ENCODE results near the gene RPS17. TPM values are rescaled to one million over a fixed set of nuclear protein-coding genes. Genes with fewer than 3 reads are reported as not detected.

The RPS17 gene
- total RNA-seq: 800 TPM
- long read RNA-seq, transcript RPS17-210 (5 exons, 488 nt): major isoform, 182 of 183 reads
- long read RNA-seq, partial matches to known transcripts: 0 of 183 reads
- long read RNA-seq, other reads (novel, unspliced or antisense): 0 of 183 reads

DNA sequence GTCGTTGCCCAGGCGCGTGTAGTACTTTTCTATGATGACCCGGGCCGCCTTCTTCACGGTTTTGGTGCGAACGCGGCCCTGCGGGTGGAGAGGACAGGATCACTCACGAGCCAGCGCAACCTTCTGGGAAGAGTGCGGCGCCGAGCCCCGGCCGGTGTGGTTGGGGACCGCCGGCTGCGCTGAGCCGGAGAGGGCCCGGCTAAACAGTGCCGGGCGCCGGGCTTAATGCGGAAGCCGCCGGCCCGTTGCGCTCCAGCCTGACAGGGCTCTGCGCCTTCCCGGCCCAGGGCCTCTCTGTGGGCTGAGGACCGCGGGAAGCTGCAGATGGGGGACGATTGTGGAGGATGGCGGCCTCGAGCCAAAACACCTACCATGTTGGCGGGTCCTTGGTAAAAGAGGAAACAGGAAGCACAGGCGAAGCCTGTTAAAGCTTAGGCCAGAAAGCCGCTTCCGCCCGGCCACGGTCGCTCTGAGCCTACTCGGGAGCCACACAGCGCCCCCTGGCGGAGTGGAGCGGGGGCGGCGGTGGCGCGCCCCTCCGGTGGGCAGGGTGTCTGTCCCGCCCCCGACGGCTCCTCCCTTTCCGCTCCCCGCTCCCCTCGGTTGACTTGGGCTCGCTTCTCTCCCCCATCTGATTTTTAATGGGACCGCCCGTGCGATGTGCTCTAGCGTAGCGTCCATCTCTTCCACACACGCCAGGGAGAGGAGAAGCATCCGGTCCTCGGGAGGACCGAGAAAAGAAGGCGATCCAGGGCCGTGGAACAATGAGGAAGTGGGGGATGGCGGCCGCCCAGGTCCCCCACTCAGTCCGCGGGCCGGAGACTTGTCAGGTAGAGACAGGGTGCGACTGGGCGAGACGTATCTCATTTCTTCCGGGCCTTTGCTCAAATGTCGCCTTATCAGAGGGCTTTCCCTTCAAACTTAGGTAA is at the start of gene RPS17:
TSS of gene RPS17 (minus strand) at position 403 of the 929 bp plus-strand sequence. CDS start at position 374, 29 bp downstream.
- peaks cover 54% of the 10 kb centered on the region for H3K4me1 ChIP-seq
- no peaks in the 10 kb centered on the region for H3K9me3 ChIP-seq (replicated peaks)
- H3K27me3 ChIP-seq (ENCODE audit: low read depth): no peaks in the 10 kb centered on the region
- peak within 1 kb of the TSS; percentile 81 for H3K4me3 ChIP-seq
- intact Hi-C loops (cut with micrococcal nuclease): no loop called here
- peak within 1 kb of the TSS; percentile 90 for H3K27ac ChIP-seq (replicated peaks)
- TF ChIP-seq, protein P1, sequence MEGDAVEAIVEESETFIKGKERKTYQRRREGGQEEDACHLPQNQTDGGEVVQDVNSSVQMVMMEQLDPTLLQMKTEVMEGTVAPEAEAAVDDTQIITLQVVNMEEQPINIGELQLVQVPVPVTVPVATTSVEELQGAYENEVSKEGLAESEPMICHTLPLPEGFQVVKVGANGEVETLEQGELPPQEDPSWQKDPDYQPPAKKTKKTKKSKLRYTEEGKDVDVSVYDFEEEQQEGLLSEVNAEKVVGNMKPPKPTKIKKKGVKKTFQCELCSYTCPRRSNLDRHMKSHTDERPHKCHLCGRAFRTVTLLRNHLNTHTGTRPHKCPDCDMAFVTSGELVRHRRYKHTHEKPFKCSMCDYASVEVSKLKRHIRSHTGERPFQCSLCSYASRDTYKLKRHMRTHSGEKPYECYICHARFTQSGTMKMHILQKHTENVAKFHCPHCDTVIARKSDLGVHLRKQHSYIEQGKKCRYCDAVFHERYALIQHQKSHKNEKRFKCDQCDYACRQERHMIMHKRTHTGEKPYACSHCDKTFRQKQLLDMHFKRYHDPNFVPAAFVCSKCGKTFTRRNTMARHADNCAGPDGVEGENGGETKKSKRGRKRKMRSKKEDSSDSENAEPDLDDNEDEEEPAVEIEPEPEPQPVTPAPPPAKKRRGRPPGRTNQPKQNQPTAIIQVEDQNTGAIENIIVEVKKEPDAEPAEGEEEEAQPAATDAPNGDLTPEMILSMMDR (IDR thresholded peaks at IDR 0.05; ENCODE audit: borderline replicate concordance): peak; percentile 100
- peaks cover 37% of the 10 kb centered on the region for H3K36me3 ChIP-seq
- DNase-seq: peak; percentile 97

GRCh38 chr15:82587805-82588204 is 47.5 kb upstream of the RPS17 start:
- DNase-seq: no peak
- no peaks in the 10 kb centered on the region for H3K36me3 ChIP-seq
- peaks cover 50% of the 10 kb centered on the region for H3K27me3 ChIP-seq (ENCODE audit: low read depth)
- TF ChIP-seq, protein P1 (IDR thresholded peaks at IDR 0.05; ENCODE audit: borderline replicate concordance): no peak
- no peak overlapping the region for H3K27ac ChIP-seq (replicated peaks)
- intact Hi-C loops (cut with micrococcal nuclease): no loop called here
- no peaks in the 10 kb centered on the region for H3K4me1 ChIP-seq
- no peaks in the 10 kb centered on the region for H3K9me3 ChIP-seq (replicated peaks)
- no peak overlapping the region for H3K4me3 ChIP-seq

DNA sequence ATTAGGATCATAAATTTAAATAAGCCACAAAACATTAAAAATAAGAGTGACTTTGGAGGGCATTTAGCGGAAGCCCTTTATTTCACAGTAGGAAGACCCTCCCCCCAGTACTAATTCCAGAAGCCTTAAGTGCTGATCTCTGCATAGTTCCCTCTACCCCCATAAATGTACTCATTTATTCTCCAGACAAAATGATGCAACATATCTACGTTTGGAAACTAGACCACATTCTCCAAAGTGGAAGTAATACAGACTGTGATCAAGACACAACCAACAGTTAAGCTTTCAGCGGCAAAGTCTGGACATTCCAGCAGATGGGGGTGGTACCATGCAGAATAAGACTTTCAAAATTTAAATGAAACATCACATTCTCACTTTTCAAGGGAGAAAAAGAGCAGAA is 44.8 kb upstream of the RPS17 start:
- Histone ChIP-seq H3K4me1 (no peaks in the 10 kb centered on the region), H3K9me3 (replicated peaks) (no peaks in the 10 kb centered on the region), H3K36me3 (no peaks in the 10 kb centered on the region), H3K4me3 (no peak overlapping the region), H3K27me3 (ENCODE audit: low read depth) (peaks cover 37% of the 10 kb centered on the region), H3K27ac (replicated peaks) (no peak overlapping the region)
- intact Hi-C loops (cut with micrococcal nuclease): no loop called here
- DNase-seq: no peak
- TF ChIP-seq, protein P1 (IDR thresholded peaks at IDR 0.05; ENCODE audit: borderline replicate concordance): no peak

DNA sequence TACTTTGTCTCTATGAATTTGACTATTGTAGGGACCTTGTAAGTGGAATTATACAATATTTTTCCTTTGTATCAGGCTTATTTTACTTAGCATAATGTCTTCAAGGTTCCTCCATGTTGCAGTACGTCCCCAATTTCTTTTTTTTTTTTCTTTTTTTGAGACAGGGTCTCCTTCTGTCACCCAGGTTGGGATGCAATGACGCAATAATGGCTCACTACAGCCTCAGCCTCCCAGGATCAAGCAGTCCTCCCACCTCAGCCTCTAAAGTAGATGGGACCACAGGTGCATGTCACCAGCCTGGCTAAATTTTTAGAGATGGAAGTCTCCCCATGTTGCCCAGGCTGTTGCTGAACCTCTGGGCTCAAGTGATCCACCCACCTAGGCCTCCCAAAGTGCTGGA is 40.5 kb upstream of the RPS17 start:
- H3K27ac ChIP-seq (replicated peaks): no peak overlapping the region
- intact Hi-C loops (cut with micrococcal nuclease): no loop called here

DNA sequence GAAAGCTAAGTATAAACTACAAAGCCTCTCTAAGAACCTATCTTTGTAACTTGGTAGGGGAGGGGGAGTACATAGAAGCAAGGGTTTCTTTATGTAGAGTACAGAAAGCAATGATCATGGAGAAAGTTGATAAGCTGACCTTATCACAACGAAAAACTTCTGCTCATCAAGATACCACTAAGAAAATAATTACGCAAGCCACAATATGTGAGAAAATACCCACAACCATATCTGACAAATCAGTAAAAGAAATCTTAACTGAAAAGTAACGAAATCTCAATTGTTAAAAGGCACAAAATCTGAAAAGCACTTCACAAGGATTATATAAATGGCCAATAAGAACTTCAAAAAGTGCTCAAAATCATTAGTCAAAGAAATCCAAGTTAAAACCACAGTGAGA is 35.1 kb upstream of the RPS17 start:
- intact Hi-C loops (cut with micrococcal nuclease): no loop called here
- DNase-seq: no peak
- TF ChIP-seq, protein P1 (IDR thresholded peaks at IDR 0.05; ENCODE audit: borderline replicate concordance): no peak
- Histone ChIP-seq H3K9me3 (replicated peaks) (no peaks in the 10 kb centered on the region), H3K27ac (replicated peaks) (no peak overlapping the region), H3K27me3 (ENCODE audit: low read depth) (peaks cover 6% of the 10 kb centered on the region), H3K4me1 (peaks cover 9% of the 10 kb centered on the region), H3K36me3 (no peaks in the 10 kb centered on the region), H3K4me3 (no peak overlapping the region)

More for the DNA sequence above, 40.5 kb upstream of the RPS17 start:
- no peaks in the 10 kb centered on the region for H3K4me1 ChIP-seq
- no peaks in the 10 kb centered on the region for H3K9me3 ChIP-seq (replicated peaks)
- TF ChIP-seq, protein P1 (IDR thresholded peaks at IDR 0.05; ENCODE audit: borderline replicate concordance): no peak
- peaks cover 28% of the 10 kb centered on the region for H3K27me3 ChIP-seq (ENCODE audit: low read depth)
- no peak overlapping the region for H3K4me3 ChIP-seq
- DNase-seq: no peak
- H3K36me3 ChIP-seq: no peaks in the 10 kb centered on the region
